Liver (tissue), 9 donors: ENCODE results near the gene DPT. TPM values are rescaled to one million over a fixed set of nuclear protein-coding genes. Genes with fewer than 3 reads are reported as not detected.
A peak's percentile ranks its signal among the peaks of the same experiment; 100 is the strongest.

Source experiments
- DNase-seq: peaks from one replicate; pipeline ENCODE4 v3.0.0-alpha.2; 2017; ENCODE audit warnings: low spot score
- H3K27ac ChIP-seq, 2 donors: one replicate each; pipeline ENCODE4 v1.7.0; 2013; ENCODE audit warnings: inconsistent platforms in 2 of 2, low read length in 2 of 2, control low read depth in 1 of 2, low read depth in 1 of 2, mild to moderate bottlenecking in 1 of 2
- H3K27me3 ChIP-seq, 4 donors: one replicate each; pipeline versions ENCODE4 v1.6.1 to v1.7.0; 2013; ENCODE audit warnings: low read length in 3 of 4, inconsistent platforms in 1 of 4, mild to moderate bottlenecking in 1 of 4, moderate library complexity in 1 of 4; ENCODE audit not compliant: control insufficient read depth in 4 of 4, insufficient read depth in 4 of 4
- H3K36me3 ChIP-seq, 4 donors: one replicate each; pipeline versions ENCODE4 v1.6.1 to v1.7.0; 2013; ENCODE audit warnings: low read length in 3 of 4, mild to moderate bottlenecking in 3 of 4, low read depth in 1 of 4, moderate library complexity in 1 of 4; ENCODE audit not compliant: control insufficient read depth in 4 of 4, insufficient read depth in 3 of 4
- H3K4me1 ChIP-seq, 4 donors: one replicate each; pipeline versions ENCODE4 v1.6.1 to v1.7.0; 2013; ENCODE audit warnings: low read length in 3 of 4, mild to moderate bottlenecking in 3 of 4, moderate library complexity in 1 of 4; ENCODE audit not compliant: control insufficient read depth in 4 of 4, insufficient read depth in 4 of 4
- H3K4me3 ChIP-seq, 3 donors: one replicate each; pipeline versions ENCODE4 v1.6.1 to v1.7.0; 2013; ENCODE audit warnings: low read length in 3 of 3, control low read depth in 1 of 3, low read depth in 1 of 3, mild to moderate bottlenecking in 1 of 3
- H3K9ac ChIP-seq, 2 donors: one replicate each; pipeline ENCODE4 v1.7.0; 2013; ENCODE audit warnings: low read length in 2 of 2, mild to moderate bottlenecking in 2 of 2, moderate library complexity in 2 of 2, control low read depth in 1 of 2, low read depth in 1 of 2
- H3K9me3 ChIP-seq, 4 donors: one replicate each; pipeline versions ENCODE4 v1.6.1 to v1.7.0; 2013; ENCODE audit warnings: low read length in 3 of 4; ENCODE audit not compliant: control insufficient read depth in 4 of 4
- EGR1 ChIP-seq, 2 donors: IDR thresholded peaks; 2 replicates each; pipeline ENCODE4 v1.6.1; 2016 to 2018; ENCODE audit warnings: antibody characterized with exemption in 2 of 2, low read depth in 2 of 2
- FOXA1 ChIP-seq: IDR thresholded peaks from 2 replicates; pipeline ENCODE4 v1.6.1; 2016; ENCODE audit warnings: antibody characterized with exemption
- FOXA2 ChIP-seq: IDR thresholded peaks from 2 replicates; pipeline ENCODE4 v1.6.1; 2016; ENCODE audit warnings: antibody characterized with exemption
- GABPA ChIP-seq, 2 donors: IDR thresholded peaks in 1 of 2; conservative IDR thresholded peaks in 1 of 2; 2 replicates each; pipeline ENCODE4 v1.6.1; 2016; ENCODE audit warnings: antibody characterized with exemption in 2 of 2, mild to moderate bottlenecking in 1 of 2, moderate library complexity in 1 of 2
- HNF4A ChIP-seq, 2 donors: conservative IDR thresholded peaks; 2 replicates each; pipeline ENCODE4 v1.6.1; 2016; ENCODE audit warnings: antibody characterized with exemption in 2 of 2, mild to moderate bottlenecking in 2 of 2
- HNF4G ChIP-seq: IDR thresholded peaks from 2 replicates; pipeline ENCODE4 v1.6.1; 2016; ENCODE audit warnings: antibody characterized with exemption
- JUND ChIP-seq, 2 donors: IDR thresholded peaks; 2 replicates each; pipeline ENCODE4 v1.6.1; 2016; ENCODE audit warnings: antibody characterized with exemption in 2 of 2
- NR2F2 ChIP-seq: IDR thresholded peaks from 2 replicates; pipeline ENCODE4 v1.6.1; 2016; ENCODE audit warnings: antibody characterized with exemption
- RAD21 ChIP-seq, 2 donors: IDR thresholded peaks; 2 replicates each; pipeline ENCODE4 v1.6.1; 2016; ENCODE audit warnings: antibody characterized with exemption in 2 of 2, mild to moderate bottlenecking in 2 of 2
- RXRA ChIP-seq, 2 donors: IDR thresholded peaks; 2 replicates each; pipeline ENCODE4 v1.6.1; 2017 to 2018; ENCODE audit warnings: antibody characterized with exemption in 2 of 2, mild to moderate bottlenecking in 1 of 2
- SP1 ChIP-seq: IDR thresholded peaks from 2 replicates; pipeline ENCODE4 v1.6.1; 2018; ENCODE audit warnings: antibody characterized with exemption, mild to moderate bottlenecking
- TAF1 ChIP-seq: conservative IDR thresholded peaks from 2 replicates; pipeline ENCODE4 v1.6.1; 2016; ENCODE audit warnings: antibody characterized with exemption, mild to moderate bottlenecking
- YY1 ChIP-seq: IDR thresholded peaks from 2 replicates; pipeline ENCODE4 v1.6.1; 2016; ENCODE audit warnings: antibody characterized with exemption, mild to moderate bottlenecking
- WGBS: extraction: QIAGEN DNeasy Blood & Tissue Kit; methylation state at CpG from one replicate; pipeline ENCODE4 v1.1.7; 2013; 5-methylcytosine and 5-hydroxymethylcytosine counted together
- polyA plus RNA-seq, 2 donors: library from polyadenylated mRNA; stranded (reverse) in 1 of 2; unstranded in 1 of 2; fragments of 200-250 nt in 1 of 2; fragments of >200 nt in 1 of 2; fragmentation: Nextera tagmentation in 1 of 2; extraction: Ambion mirVana in 1 of 2; gene quantifications; one replicate each; pipeline versions ENCODE4 v1.2.1 to v1.2.3, GENCODE V29; 2013 to 2015
- total RNA-seq, 2 donors: library from RNA; depleted of rRNA; stranded (reverse); fragments of >200 nt; gene quantifications; one replicate each; pipeline ENCODE4 v1.2.3, GENCODE V29; 2014
- TF ChIP-seq, protein P1 (sequence below): IDR thresholded peaks from 2 replicates; pipeline ENCODE4 v1.6.1; 2016; ENCODE audit warnings: antibody characterized with exemption
- TF ChIP-seq, protein P2 (sequence below): fragments of 150-350 bp; IDR thresholded peaks from 2 replicates; pipeline ENCODE4 v1.5.1; 2017; ENCODE audit warnings: improper control_type of control experiment, low read depth, low read length; ENCODE audit not compliant: missing input control
- TF ChIP-seq, protein P3 (sequence below): IDR thresholded peaks from 2 replicates; pipeline ENCODE4 v1.6.1; 2016; ENCODE audit warnings: antibody characterized with exemption
- TF ChIP-seq, protein P4 (sequence below): IDR thresholded peaks from 2 replicates; pipeline ENCODE4 v1.6.1; 2016; ENCODE audit warnings: antibody characterized with exemption, mild to moderate bottlenecking
- TF ChIP-seq, protein P5 (sequence below): IDR thresholded peaks from 2 replicates; pipeline ENCODE4 v1.6.1; 2016; ENCODE audit warnings: antibody characterized with exemption
- donor health status: healthy.
- donor health status: healthy.
- donor health status: healthy.
- donor health status: healthy.
- donor health status: healthy.

DPT gene
- total and polyA plus RNA-seq, 4 donors, result 0.42 to 5.0 (median 3.0) TPM

DNA sequence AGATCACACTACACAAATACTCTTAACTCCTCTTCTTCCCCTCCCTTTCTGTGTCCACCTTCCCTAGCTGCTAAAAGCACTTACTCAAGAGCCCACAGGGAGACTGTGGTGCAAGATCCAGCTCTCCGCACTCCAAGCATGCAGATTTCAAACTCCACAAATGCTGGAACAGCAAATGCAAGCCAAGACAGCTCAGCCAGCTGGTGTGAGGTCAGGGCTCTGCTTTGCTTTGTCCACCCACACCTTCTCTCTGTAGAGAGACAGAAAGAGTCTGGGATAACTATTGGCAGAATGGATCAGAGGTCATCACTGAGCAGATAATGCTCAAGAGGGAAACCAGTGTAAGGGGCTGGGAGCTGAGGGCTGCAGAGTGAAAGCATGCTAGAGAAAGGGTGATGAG is 45.2 kb upstream of the DPT start (continued):
- TF ChIP-seq, protein P1, sequence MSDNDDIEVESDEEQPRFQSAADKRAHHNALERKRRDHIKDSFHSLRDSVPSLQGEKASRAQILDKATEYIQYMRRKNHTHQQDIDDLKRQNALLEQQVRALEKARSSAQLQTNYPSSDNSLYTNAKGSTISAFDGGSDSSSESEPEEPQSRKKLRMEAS, result no peak
- no peak for TF ChIP-seq SP1

DNA sequence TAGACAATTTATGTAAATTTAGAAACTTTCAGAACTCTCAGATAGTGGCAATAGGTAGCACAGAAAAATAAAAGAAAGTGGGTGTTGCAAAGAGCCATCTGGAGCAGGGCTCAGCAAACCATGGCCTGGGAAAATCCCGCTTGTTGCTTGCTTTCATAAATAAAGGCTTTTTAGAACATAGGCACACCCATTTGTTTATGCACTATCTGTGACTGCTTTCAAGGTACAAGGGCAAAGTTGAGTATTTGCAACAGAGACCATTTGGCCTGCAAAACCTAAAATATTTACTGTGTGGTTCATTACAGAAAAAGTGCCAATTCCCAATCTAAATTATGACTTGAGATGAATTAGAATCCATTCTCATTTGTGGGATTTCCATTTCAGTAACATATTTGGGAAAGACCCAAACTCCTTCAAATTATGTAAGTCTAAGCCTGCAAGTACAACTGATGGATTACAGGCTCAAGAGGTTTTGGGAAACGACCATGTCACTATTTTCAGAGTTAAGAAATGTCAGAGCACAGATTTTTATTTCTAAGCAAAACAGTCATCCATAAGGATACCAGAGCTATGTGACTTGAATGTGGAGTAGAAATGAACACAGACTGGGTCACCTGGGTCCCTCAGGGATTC is 43.5 kb upstream of the DPT start:
- Histone ChIP-seq H3K27me3 (no peaks in the 10 kb centered on the region), H3K9me3 (no peaks in the 10 kb centered on the region), H3K4me3 (no peak overlapping the region), H3K4me1 (peaks cover 3 to 28% (median 19%) of the 10 kb centered on the region in 4 donors), H3K36me3 (no peaks in the 10 kb centered on the region), H3K9ac (no peak overlapping the region), H3K27ac (peak overlapping the region; percentile 55)
- TF ChIP-seq RAD21 (IDR thresholded peaks at IDR 0.05) (peak; percentile 58 to 60), FOXA1 (no peak), TAF1 (no peak), EGR1 (IDR thresholded peaks at IDR 0.05; ENCODE audit: low read depth in 2 of 2) (peak in 1 of 2 donors; percentile 43), HNF4A (conservative IDR thresholded peaks at IDR 0.05) (peak; percentile 80 to 93), FOXA2 (peak; percentile 61), NR2F2 (no peak), YY1 (peak; percentile 74), JUND (IDR thresholded peaks at IDR 0.05) (peak in 1 of 2 donors; percentile 67), GABPA (IDR thresholded peaks at IDR 0.05 in 1 of 2, conservative IDR thresholded peaks at IDR 0.05 in 1 of 2) (peak in 1 of 2 donors; percentile 16), RXRA (IDR thresholded peaks at IDR 0.05) (peak; percentile 66 to 89), HNF4G (peak; percentile 19), SP1 (peak; percentile 68)
- TF ChIP-seq, protein P2, sequence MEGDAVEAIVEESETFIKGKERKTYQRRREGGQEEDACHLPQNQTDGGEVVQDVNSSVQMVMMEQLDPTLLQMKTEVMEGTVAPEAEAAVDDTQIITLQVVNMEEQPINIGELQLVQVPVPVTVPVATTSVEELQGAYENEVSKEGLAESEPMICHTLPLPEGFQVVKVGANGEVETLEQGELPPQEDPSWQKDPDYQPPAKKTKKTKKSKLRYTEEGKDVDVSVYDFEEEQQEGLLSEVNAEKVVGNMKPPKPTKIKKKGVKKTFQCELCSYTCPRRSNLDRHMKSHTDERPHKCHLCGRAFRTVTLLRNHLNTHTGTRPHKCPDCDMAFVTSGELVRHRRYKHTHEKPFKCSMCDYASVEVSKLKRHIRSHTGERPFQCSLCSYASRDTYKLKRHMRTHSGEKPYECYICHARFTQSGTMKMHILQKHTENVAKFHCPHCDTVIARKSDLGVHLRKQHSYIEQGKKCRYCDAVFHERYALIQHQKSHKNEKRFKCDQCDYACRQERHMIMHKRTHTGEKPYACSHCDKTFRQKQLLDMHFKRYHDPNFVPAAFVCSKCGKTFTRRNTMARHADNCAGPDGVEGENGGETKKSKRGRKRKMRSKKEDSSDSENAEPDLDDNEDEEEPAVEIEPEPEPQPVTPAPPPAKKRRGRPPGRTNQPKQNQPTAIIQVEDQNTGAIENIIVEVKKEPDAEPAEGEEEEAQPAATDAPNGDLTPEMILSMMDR, result no peak
- TF ChIP-seq, protein P3, sequence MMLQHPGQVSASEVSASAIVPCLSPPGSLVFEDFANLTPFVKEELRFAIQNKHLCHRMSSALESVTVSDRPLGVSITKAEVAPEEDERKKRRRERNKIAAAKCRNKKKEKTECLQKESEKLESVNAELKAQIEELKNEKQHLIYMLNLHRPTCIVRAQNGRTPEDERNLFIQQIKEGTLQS, result no peak
- TF ChIP-seq, protein P4, sequence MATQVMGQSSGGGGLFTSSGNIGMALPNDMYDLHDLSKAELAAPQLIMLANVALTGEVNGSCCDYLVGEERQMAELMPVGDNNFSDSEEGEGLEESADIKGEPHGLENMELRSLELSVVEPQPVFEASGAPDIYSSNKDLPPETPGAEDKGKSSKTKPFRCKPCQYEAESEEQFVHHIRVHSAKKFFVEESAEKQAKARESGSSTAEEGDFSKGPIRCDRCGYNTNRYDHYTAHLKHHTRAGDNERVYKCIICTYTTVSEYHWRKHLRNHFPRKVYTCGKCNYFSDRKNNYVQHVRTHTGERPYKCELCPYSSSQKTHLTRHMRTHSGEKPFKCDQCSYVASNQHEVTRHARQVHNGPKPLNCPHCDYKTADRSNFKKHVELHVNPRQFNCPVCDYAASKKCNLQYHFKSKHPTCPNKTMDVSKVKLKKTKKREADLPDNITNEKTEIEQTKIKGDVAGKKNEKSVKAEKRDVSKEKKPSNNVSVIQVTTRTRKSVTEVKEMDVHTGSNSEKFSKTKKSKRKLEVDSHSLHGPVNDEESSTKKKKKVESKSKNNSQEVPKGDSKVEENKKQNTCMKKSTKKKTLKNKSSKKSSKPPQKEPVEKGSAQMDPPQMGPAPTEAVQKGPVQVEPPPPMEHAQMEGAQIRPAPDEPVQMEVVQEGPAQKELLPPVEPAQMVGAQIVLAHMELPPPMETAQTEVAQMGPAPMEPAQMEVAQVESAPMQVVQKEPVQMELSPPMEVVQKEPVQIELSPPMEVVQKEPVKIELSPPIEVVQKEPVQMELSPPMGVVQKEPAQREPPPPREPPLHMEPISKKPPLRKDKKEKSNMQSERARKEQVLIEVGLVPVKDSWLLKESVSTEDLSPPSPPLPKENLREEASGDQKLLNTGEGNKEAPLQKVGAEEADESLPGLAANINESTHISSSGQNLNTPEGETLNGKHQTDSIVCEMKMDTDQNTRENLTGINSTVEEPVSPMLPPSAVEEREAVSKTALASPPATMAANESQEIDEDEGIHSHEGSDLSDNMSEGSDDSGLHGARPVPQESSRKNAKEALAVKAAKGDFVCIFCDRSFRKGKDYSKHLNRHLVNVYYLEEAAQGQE, result peak; percentile 67
- TF ChIP-seq, protein P1, result peak; percentile 83
- TF ChIP-seq, protein P5, sequence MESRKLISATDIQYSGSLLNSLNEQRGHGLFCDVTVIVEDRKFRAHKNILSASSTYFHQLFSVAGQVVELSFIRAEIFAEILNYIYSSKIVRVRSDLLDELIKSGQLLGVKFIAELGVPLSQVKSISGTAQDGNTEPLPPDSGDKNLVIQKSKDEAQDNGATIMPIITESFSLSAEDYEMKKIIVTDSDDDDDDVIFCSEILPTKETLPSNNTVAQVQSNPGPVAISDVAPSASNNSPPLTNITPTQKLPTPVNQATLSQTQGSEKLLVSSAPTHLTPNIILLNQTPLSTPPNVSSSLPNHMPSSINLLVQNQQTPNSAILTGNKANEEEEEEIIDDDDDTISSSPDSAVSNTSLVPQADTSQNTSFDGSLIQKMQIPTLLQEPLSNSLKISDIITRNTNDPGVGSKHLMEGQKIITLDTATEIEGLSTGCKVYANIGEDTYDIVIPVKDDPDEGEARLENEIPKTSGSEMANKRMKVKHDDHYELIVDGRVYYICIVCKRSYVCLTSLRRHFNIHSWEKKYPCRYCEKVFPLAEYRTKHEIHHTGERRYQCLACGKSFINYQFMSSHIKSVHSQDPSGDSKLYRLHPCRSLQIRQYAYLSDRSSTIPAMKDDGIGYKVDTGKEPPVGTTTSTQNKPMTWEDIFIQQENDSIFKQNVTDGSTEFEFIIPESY, result peak; percentile 33
- DNase-seq, result no peak
- 35% methylated on average over 2 of the region's 2 CpGs for WGBS
